Measurements from ENCODE around the gene HRH1. TPM values are rescaled to one million over a fixed set of nuclear protein-coding genes. Genes with fewer than 3 reads are reported as not detected.
A peak's percentile ranks its signal among the peaks of the same experiment; 100 is the strongest.

HRH1 gene
- total RNA-seq, 3 donors from 2014 or later = 2.3 to 6.5 (median 3.6) TPM

- DNase-seq = no peak
- Mint-ChIP-seq H3K27me3 (ENCODE audit: low read depth) (no peaks in the 10 kb centered on the region), H3K9me3 (peaks cover 8% of the 10 kb centered on the region), H3K4me1 (ENCODE audit: low read depth) (peaks cover 49% of the 10 kb centered on the region), H3K4me3 (peak overlapping the region; percentile 96), H3K36me3 (ENCODE audit: insufficient read depth) (peaks cover 37% of the 10 kb centered on the region)
- no peak for ATAC-seq
These were observed 118.7 kb downstream of the HRH1 start for GRCh38 chr3:11272906-11273574.

DNA sequence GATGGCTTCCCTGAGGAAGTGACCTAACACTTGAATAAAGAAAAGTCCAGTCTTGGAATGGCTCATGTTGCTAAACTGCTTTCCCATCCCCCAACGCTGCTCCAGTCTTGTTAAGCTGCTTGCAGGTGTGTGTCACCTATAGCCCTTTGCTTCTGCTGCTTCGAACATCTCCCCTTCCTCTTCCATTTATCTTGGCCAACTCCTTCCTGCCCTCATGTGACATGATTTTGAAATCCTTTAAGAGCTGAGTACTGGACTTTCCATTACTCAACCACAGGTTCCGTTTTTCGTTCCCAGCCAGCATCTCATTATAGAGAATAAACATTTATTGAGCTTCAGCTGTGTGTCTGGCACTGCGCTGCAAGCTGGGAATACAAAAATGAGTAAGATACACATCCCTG, 119.6 kb downstream of the HRH1 start:
- peaks cover 54% of the 10 kb centered on the region for H3K4me1 Mint-ChIP-seq (ENCODE audit: low read depth)
- no peak for ATAC-seq

GRCh38 chr3:11274566-11275142, 120.4 kb downstream of the HRH1 start:
- Mint-ChIP-seq H3K27me3 (ENCODE audit: low read depth) (no peaks in the 10 kb centered on the region), H3K9me3 (peaks cover 8% of the 10 kb centered on the region), H3K4me1 (ENCODE audit: low read depth) (peaks cover 56% of the 10 kb centered on the region), H3K36me3 (ENCODE audit: insufficient read depth) (peaks cover 41% of the 10 kb centered on the region), H3K4me3 (peak overlapping the region; percentile 96)
- ATAC-seq = no peak
- no peak for DNase-seq

More for the DNA sequence above, 119.6 kb downstream of the HRH1 start:
- H3K9me3 Mint-ChIP-seq = peaks cover 8% of the 10 kb centered on the region
- no peaks in the 10 kb centered on the region for H3K27me3 Mint-ChIP-seq (ENCODE audit: low read depth)
- H3K36me3 Mint-ChIP-seq (ENCODE audit: insufficient read depth) = peaks cover 40% of the 10 kb centered on the region
- no peak for DNase-seq
- H3K4me3 Mint-ChIP-seq = peak overlapping the region; percentile 96

- ATAC-seq (no peak), DNase-seq (no peak)
- peaks cover 56% of the 10 kb centered on the region for H3K4me1 Mint-ChIP-seq (ENCODE audit: low read depth)
- H3K36me3 Mint-ChIP-seq (ENCODE audit: insufficient read depth) = peaks cover 48% of the 10 kb centered on the region
- peaks cover 8% of the 10 kb centered on the region for H3K9me3 Mint-ChIP-seq
- no peaks in the 10 kb centered on the region for H3K27me3 Mint-ChIP-seq (ENCODE audit: low read depth)
- H3K4me3 Mint-ChIP-seq = no peak overlapping the region
These were observed 121.6 kb downstream of the HRH1 start for GRCh38 chr3:11275926-11276325.

DNA sequence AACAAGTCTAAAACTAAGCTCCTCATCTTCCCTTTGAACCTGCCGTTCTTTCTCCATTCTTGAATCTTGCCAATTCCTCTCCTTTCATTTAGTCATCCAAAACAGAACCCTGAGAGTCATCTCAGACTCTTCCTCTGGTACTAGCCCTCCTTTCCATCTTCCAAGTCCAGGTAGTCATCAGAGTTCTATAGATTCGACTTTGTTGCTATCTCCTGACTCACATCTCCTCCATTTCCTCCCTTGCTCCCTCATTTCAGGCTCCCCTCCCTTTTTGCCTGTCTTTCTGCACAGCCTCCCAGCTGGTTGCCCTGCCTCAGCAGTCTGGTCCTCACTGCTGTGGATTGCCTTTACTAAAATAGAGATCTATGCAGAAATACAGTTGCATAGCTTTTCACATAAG, 122.6 kb downstream of the HRH1 start:
- H3K9me3 Mint-ChIP-seq = peaks cover 8% of the 10 kb centered on the region
- ATAC-seq = no peak
- no peak for DNase-seq
- peaks cover 53% of the 10 kb centered on the region for H3K4me1 Mint-ChIP-seq (ENCODE audit: low read depth)
- no peaks in the 10 kb centered on the region for H3K27me3 Mint-ChIP-seq (ENCODE audit: low read depth)
- no peak overlapping the region for H3K4me3 Mint-ChIP-seq
- peaks cover 50% of the 10 kb centered on the region for H3K36me3 Mint-ChIP-seq (ENCODE audit: insufficient read depth)

GRCh38 chr3:11282250-11283138, 128.2 kb downstream of the HRH1 start:
- ATAC-seq = no peak
- no peaks in the 10 kb centered on the region for H3K9me3 Mint-ChIP-seq
- peaks cover 45% of the 10 kb centered on the region for H3K36me3 Mint-ChIP-seq (ENCODE audit: insufficient read depth)

GRCh38 chr3:11283139-11283475, 128.8 kb downstream of the HRH1 start:
- H3K9me3 Mint-ChIP-seq = no peaks in the 10 kb centered on the region
- H3K4me3 Mint-ChIP-seq = no peak overlapping the region
- H3K36me3 Mint-ChIP-seq (ENCODE audit: insufficient read depth) = peaks cover 42% of the 10 kb centered on the region
- H3K27me3 Mint-ChIP-seq (ENCODE audit: low read depth) = no peaks in the 10 kb centered on the region
- DNase-seq (no peak), ATAC-seq (no peak)
- peaks cover 21% of the 10 kb centered on the region for H3K4me1 Mint-ChIP-seq (ENCODE audit: low read depth)

More at GRCh38 chr3:11282250-11283138, 128.2 kb downstream of the HRH1 start:
- no peaks in the 10 kb centered on the region for H3K27me3 Mint-ChIP-seq (ENCODE audit: low read depth)
- no peak for DNase-seq
- peaks cover 18% of the 10 kb centered on the region for H3K4me1 Mint-ChIP-seq (ENCODE audit: low read depth)
- H3K4me3 Mint-ChIP-seq = no peak overlapping the region

DNA sequence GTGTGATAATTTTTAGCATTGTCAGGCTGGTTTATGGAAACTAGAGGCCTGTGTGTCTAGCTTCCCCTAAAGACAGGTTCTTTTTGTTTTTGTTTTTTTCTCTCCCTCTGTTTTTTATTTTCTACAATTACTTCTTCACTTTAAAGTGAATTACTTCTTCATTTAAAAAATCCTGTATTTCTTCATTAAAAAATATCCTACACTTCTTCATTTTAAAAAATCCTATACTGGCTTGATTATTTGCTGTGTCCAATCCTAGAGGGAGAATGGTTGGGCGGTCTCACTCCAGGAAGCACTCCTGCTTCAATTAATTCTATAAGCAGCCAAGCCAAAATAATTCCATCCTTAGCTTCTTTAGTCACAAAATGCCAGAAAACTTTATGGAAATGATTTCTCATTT, 129.7 kb downstream of the HRH1 start:
- H3K4me1 Mint-ChIP-seq (ENCODE audit: low read depth) = peaks cover 23% of the 10 kb centered on the region
- H3K27me3 Mint-ChIP-seq (ENCODE audit: low read depth) = no peaks in the 10 kb centered on the region
- H3K4me3 Mint-ChIP-seq = no peak overlapping the region
- H3K36me3 Mint-ChIP-seq (ENCODE audit: insufficient read depth) = peaks cover 39% of the 10 kb centered on the region
- DNase-seq = no peak
- no peak for ATAC-seq
- no peaks in the 10 kb centered on the region for H3K9me3 Mint-ChIP-seq

- Mint-ChIP-seq H3K36me3 (ENCODE audit: insufficient read depth) (peaks cover 37% of the 10 kb centered on the region), H3K4me3 (no peak overlapping the region), H3K4me1 (ENCODE audit: low read depth) (peaks cover 37% of the 10 kb centered on the region), H3K9me3 (no peaks in the 10 kb centered on the region), H3K27me3 (ENCODE audit: low read depth) (no peaks in the 10 kb centered on the region)
- ATAC-seq (no peak), DNase-seq (no peak)
These were observed 131.2 kb downstream of the HRH1 start for GRCh38 chr3:11285471-11285870.

DNA sequence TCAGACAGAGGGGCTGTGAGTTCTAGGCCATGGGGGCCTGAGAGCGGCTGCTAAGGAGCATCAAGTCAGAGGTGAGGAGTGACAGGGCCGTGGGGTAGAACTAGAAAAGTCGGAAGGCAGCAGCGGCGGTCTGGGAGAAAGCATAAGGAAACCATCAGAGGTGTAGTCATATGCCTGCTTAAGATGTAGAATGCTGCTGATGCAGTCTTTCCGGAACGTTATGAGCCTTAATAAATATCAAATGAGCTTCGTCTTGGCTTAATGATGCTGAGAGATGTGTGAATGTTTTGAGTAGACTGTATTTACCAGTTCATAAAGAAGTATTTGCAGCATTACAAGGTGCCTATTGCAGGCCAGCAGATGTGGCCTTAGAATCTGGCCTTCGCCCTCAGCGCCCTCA, 133.1 kb downstream of the HRH1 start:
- Mint-ChIP-seq H3K4me3 (no peak overlapping the region), H3K4me1 (ENCODE audit: low read depth) (peaks cover 53% of the 10 kb centered on the region), H3K9me3 (no peaks in the 10 kb centered on the region), H3K27me3 (ENCODE audit: low read depth) (no peaks in the 10 kb centered on the region), H3K36me3 (ENCODE audit: insufficient read depth) (peaks cover 32% of the 10 kb centered on the region)
- DNase-seq (no peak), ATAC-seq (no peak)

DNA sequence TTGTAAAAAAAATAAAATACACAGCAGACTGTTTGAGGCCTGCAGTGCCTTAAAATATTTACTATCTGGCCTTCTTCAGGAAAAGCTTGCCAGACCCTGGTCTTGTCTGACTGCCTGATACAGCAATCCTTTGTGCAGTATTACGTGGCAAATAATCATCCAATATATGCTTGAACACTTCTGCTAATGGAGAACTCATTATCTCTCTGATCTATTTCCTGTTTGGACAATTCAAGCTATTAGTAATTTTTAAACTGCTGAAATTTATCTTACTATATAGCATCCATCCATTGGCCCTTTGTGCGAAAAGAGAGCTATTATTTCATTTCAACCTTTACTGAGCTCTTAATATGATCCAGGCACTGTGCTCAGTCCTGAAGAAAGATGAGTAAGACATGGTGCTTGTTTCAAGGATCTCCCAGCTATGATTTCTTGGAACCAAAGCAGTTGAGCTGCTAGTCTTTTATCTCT, 133.8 kb downstream of the HRH1 start:
- DNase-seq (no peak), ATAC-seq (no peak)
- peaks cover 32% of the 10 kb centered on the region for H3K36me3 Mint-ChIP-seq (ENCODE audit: insufficient read depth)
- H3K4me1 Mint-ChIP-seq (ENCODE audit: low read depth) = peaks cover 57% of the 10 kb centered on the region
- H3K4me3 Mint-ChIP-seq = no peak overlapping the region
- H3K9me3 Mint-ChIP-seq = no peaks in the 10 kb centered on the region
- no peaks in the 10 kb centered on the region for H3K27me3 Mint-ChIP-seq (ENCODE audit: low read depth)

- no peaks in the 10 kb centered on the region for H3K27me3 Mint-ChIP-seq (ENCODE audit: low read depth)
- H3K9me3 Mint-ChIP-seq = no peaks in the 10 kb centered on the region
- ATAC-seq (peak; percentile 65 to 66), DNase-seq (no peak)
- peaks cover 57% of the 10 kb centered on the region for H3K4me1 Mint-ChIP-seq (ENCODE audit: low read depth)
- peaks cover 29% of the 10 kb centered on the region for H3K36me3 Mint-ChIP-seq (ENCODE audit: insufficient read depth)
- H3K4me3 Mint-ChIP-seq = peak overlapping the region; percentile 14
These were observed 134.7 kb downstream of the HRH1 start for GRCh38 chr3:11288786-11289637.

- H3K4me3 Mint-ChIP-seq = no peak overlapping the region
- no peak for ATAC-seq
- DNase-seq = no peak
These were observed 135.6 kb downstream of the HRH1 start for GRCh38 chr3:11289864-11290263.

More at GRCh38 chr3:11289864-11290263, 135.6 kb downstream of the HRH1 start:
- H3K4me1 Mint-ChIP-seq (ENCODE audit: low read depth) = peaks cover 57% of the 10 kb centered on the region
- no peaks in the 10 kb centered on the region for H3K9me3 Mint-ChIP-seq
- peaks cover 27% of the 10 kb centered on the region for H3K36me3 Mint-ChIP-seq (ENCODE audit: insufficient read depth)
- no peaks in the 10 kb centered on the region for H3K27me3 Mint-ChIP-seq (ENCODE audit: low read depth)

Measured in activated T-cell treated with anti-CD3 and anti-CD28 coated beads, Interleukin-2, amount 50 U/mL, for 4 hours (primary cell).